ENCODE measurements around the gene TBC1D16. TPM values are rescaled to one million over a fixed set of nuclear protein-coding genes. Genes with fewer than 3 reads are reported as not detected.

TBC1D16 gene
- total RNA-seq, 6 experiments from 2014 or later = 15.1 to 25.5 (median 17.9) TPM

DNA sequence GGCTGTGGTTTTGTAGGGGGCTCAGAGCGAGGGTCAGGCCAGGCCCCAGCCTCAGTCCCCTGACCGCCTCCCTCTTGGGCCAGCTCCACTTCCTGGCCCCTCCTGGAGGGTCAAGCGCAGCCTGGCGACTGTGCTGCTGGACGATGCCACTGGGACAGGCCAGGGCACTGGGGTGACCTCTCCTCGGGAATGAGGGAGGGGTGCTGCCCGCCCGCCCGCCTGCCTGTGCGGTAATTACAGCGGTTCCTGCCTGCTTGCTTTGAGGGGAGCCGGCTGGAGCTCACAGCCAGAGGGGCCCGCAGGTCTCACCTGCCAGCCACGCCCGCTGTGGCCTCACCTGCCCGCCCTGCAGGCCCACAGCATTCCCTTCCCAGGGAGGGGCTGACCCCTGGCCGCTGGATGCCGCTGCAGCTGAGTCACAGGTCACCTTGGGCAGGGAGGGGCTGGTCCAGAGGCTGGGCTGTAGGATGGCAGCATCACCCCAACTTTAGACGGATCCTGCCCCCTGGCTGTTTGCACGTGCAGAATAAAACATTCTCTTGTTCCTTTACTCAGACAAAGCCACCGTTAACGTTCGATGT, 119.7 kb downstream of the TBC1D16 start:
- H3K4me3 Mint-ChIP-seq = no peak overlapping the region
- TF ChIP-seq, protein P1, sequence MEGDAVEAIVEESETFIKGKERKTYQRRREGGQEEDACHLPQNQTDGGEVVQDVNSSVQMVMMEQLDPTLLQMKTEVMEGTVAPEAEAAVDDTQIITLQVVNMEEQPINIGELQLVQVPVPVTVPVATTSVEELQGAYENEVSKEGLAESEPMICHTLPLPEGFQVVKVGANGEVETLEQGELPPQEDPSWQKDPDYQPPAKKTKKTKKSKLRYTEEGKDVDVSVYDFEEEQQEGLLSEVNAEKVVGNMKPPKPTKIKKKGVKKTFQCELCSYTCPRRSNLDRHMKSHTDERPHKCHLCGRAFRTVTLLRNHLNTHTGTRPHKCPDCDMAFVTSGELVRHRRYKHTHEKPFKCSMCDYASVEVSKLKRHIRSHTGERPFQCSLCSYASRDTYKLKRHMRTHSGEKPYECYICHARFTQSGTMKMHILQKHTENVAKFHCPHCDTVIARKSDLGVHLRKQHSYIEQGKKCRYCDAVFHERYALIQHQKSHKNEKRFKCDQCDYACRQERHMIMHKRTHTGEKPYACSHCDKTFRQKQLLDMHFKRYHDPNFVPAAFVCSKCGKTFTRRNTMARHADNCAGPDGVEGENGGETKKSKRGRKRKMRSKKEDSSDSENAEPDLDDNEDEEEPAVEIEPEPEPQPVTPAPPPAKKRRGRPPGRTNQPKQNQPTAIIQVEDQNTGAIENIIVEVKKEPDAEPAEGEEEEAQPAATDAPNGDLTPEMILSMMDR (IDR thresholded peaks at IDR 0.05) = peak; percentile 71
- H3K4me1 Mint-ChIP-seq (ENCODE audit: low read depth) = no peaks in the 10 kb centered on the region
- no peak overlapping the region for H3K27ac Mint-ChIP-seq
- no peaks in the 10 kb centered on the region for H3K9me3 Mint-ChIP-seq
- DNase-seq = peak; percentile 42
- H3K36me3 Mint-ChIP-seq (ENCODE audit: low read depth) = no peaks in the 10 kb centered on the region
- peaks cover 29% of the 10 kb centered on the region for H3K27me3 Mint-ChIP-seq (ENCODE audit: insufficient read depth)

DNA sequence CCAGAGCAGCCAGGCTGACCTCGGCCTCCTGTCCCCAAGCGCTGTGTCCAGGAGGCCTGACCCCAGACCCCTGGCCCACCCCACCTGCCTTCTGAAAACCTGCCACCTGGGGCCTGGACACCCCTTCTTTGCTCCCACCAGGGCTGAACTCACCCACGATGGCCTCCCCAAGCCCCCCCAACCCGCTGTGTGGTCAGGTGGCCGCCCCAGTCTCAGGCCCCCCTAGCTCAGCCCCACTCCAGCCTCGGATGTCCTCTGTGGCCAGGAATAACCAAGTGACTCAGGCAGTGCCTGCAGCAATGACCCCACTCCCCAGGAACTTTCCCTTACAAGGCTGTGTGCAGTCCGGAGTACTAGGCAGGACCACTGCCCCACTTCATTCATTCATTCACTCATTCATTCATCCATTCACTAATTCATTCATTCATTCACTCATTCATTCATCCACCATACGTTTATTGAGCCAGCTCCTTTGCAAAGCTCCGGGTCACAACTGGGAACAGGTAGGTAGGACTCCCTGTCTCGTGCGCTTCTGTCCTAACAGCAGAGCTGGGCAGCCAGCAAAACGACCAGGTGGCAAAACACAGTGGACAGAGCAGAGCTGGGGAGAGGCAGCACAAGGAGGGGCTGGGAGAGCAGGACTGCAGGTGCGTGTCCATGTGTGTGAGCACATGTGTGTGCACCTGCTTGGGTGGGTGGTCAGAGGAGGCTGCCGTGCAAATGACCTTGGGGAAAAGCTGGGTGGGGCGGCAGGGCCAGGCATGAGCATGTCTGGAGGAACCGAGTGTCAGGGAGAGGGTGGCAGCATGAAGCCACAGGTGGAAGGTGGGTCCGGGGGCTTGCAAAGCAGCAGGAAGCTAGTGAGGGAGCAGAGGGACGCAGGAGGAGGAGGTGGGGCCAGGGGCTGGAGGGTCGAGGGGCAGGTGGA, 120.6 kb downstream of the TBC1D16 start:
- H3K36me3 Mint-ChIP-seq (ENCODE audit: low read depth) = no peaks in the 10 kb centered on the region

GRCh38 chr17:79913896-79914812, 121.5 kb downstream of the TBC1D16 start:
- no peaks in the 10 kb centered on the region for H3K4me1 Mint-ChIP-seq (ENCODE audit: low read depth)
- DNase-seq = no peak
- no peak overlapping the region for H3K4me3 Mint-ChIP-seq
- peaks cover 34% of the 10 kb centered on the region for H3K27me3 Mint-ChIP-seq (ENCODE audit: insufficient read depth)
- H3K9me3 Mint-ChIP-seq = no peaks in the 10 kb centered on the region
- TF ChIP-seq, protein P1 (IDR thresholded peaks at IDR 0.05) = no peak
- H3K27ac Mint-ChIP-seq = no peak overlapping the region
- H3K36me3 Mint-ChIP-seq (ENCODE audit: low read depth) = no peaks in the 10 kb centered on the region

More for the DNA sequence above, 120.6 kb downstream of the TBC1D16 start:
- DNase-seq = no peak
- Mint-ChIP-seq H3K27me3 (ENCODE audit: insufficient read depth) (peaks cover 32% of the 10 kb centered on the region), H3K27ac (no peak overlapping the region), H3K4me3 (no peak overlapping the region), H3K9me3 (no peaks in the 10 kb centered on the region), H3K4me1 (ENCODE audit: low read depth) (no peaks in the 10 kb centered on the region)
- TF ChIP-seq, protein P1 (IDR thresholded peaks at IDR 0.05) = no peak

GRCh38 chr17:79913451-79913850, 122.2 kb downstream of the TBC1D16 start:
- Mint-ChIP-seq H3K4me1 (ENCODE audit: low read depth) (no peaks in the 10 kb centered on the region), H3K27me3 (ENCODE audit: insufficient read depth) (peaks cover 33% of the 10 kb centered on the region), H3K36me3 (ENCODE audit: low read depth) (no peaks in the 10 kb centered on the region), H3K9me3 (no peaks in the 10 kb centered on the region), H3K4me3 (no peak overlapping the region), H3K27ac (no peak overlapping the region)
- TF ChIP-seq, protein P1 (IDR thresholded peaks at IDR 0.05) = no peak
- DNase-seq = no peak

- TF ChIP-seq, protein P1 (IDR thresholded peaks at IDR 0.05) = no peak
- no peaks in the 10 kb centered on the region for H3K9me3 Mint-ChIP-seq
- H3K4me1 Mint-ChIP-seq (ENCODE audit: low read depth) = no peaks in the 10 kb centered on the region
- no peak for DNase-seq
- H3K36me3 Mint-ChIP-seq (ENCODE audit: low read depth) = no peaks in the 10 kb centered on the region
- peaks cover 30% of the 10 kb centered on the region for H3K27me3 Mint-ChIP-seq (ENCODE audit: insufficient read depth)
- H3K4me3 Mint-ChIP-seq = no peak overlapping the region
- no peak overlapping the region for H3K27ac Mint-ChIP-seq
Measured at GRCh38 chr17:79912552-79913330, 122.9 kb downstream of the TBC1D16 start.
